Osteocyte (in vitro differentiated cells): ENCODE measurements around the gene MIF4GD. TPM values are rescaled to one million over a fixed set of nuclear protein-coding genes. Genes with fewer than 3 reads are reported as not detected.

Experiments used
- DNase-seq: peaks from one replicate; pipeline ENCODE4 v3.0.0; 2021; ENCODE audit warnings: mixed read lengths; ENCODE audit not compliant: unreplicated experiment; ENCODE audit errors: extremely low spot score
- H3K27ac Mint-ChIP-seq: one replicate; pipeline ENCODE4 v1.8.0; 2021; ENCODE audit warnings: mild to moderate bottlenecking, mixed read lengths; ENCODE audit not compliant: unreplicated experiment
- H3K27me3 Mint-ChIP-seq: one replicate; pipeline ENCODE4 v1.8.0; 2021; ENCODE audit warnings: mixed read lengths; ENCODE audit not compliant: unreplicated experiment
- H3K36me3 Mint-ChIP-seq: one replicate; pipeline ENCODE4 v1.8.0; 2021; ENCODE audit warnings: mixed read lengths; ENCODE audit not compliant: unreplicated experiment
- H3K4me1 Mint-ChIP-seq: one replicate; pipeline ENCODE4 v1.8.0; 2021; ENCODE audit warnings: mixed read lengths; ENCODE audit not compliant: unreplicated experiment
- H3K4me3 Mint-ChIP-seq: one replicate; pipeline ENCODE4 v1.8.0; 2021; ENCODE audit warnings: mild to moderate bottlenecking, moderate library complexity, mixed read lengths; ENCODE audit not compliant: unreplicated experiment
- H3K9me3 Mint-ChIP-seq: one replicate; pipeline ENCODE4 v1.8.0; 2021; ENCODE audit warnings: mixed read lengths; ENCODE audit not compliant: unreplicated experiment
- CTCF ChIP-seq: fragments of 200-600 bp; sonication (generic); IDR thresholded peaks from 2 replicates; pipeline ENCODE4 v1.5.0; 2021; ENCODE audit warnings: antibody characterized with exemption, mild to moderate bottlenecking, moderate library complexity
- total RNA-seq: library from RNA; stranded (reverse); gene quantifications from 2 replicates; pipeline ENCODE4 v1.2.1, GENCODE V29; 2021

Gene MIF4GD
- total RNA-seq, 1 donor from 2014 or later: 25.4 TPM

- peaks cover 26% of the 10 kb centered on the region for H3K4me1 Mint-ChIP-seq
- peaks cover 13% of the 10 kb centered on the region for H3K36me3 Mint-ChIP-seq
- no peak overlapping the region for H3K4me3 Mint-ChIP-seq
- H3K9me3 Mint-ChIP-seq: no peaks in the 10 kb centered on the region
- TF ChIP-seq CTCF: no peak
- no peak for DNase-seq
- no peak overlapping the region for H3K27ac Mint-ChIP-seq
- no peaks in the 10 kb centered on the region for H3K27me3 Mint-ChIP-seq
These were observed 4.5 kb downstream of the MIF4GD start for GRCh38 chr17:75266316-75267152.

GRCh38 chr17:75265614-75266315 lies 5.3 kb downstream of the MIF4GD start:
- H3K9me3 Mint-ChIP-seq: no peaks in the 10 kb centered on the region
- DNase-seq: no peak
- H3K36me3 Mint-ChIP-seq: peaks cover 13% of the 10 kb centered on the region
- H3K27me3 Mint-ChIP-seq: no peaks in the 10 kb centered on the region
- TF ChIP-seq CTCF: no peak
- H3K4me3 Mint-ChIP-seq: no peak overlapping the region
- H3K4me1 Mint-ChIP-seq: peaks cover 30% of the 10 kb centered on the region
- H3K27ac Mint-ChIP-seq: no peak overlapping the region

- Mint-ChIP-seq H3K4me3 (peak overlapping the region; percentile 99), H3K27me3 (no peaks in the 10 kb centered on the region), H3K4me1 (peaks cover 35% of the 10 kb centered on the region), H3K36me3 (peaks cover 16% of the 10 kb centered on the region), H3K9me3 (no peaks in the 10 kb centered on the region), H3K27ac (no peak overlapping the region)
- DNase-seq: no peak
- no peak for TF ChIP-seq CTCF
These were observed 8.0 kb downstream of the MIF4GD start for GRCh38 chr17:75263055-75263454.

GRCh38 chr17:75262112-75262606 lies 8.9 kb downstream of the MIF4GD start:
- Mint-ChIP-seq H3K9me3 (no peaks in the 10 kb centered on the region), H3K4me3 (peak overlapping the region; percentile 99), H3K36me3 (peaks cover 16% of the 10 kb centered on the region), H3K27me3 (no peaks in the 10 kb centered on the region), H3K4me1 (peaks cover 38% of the 10 kb centered on the region), H3K27ac (peak overlapping the region; percentile 100)
- DNase-seq: no peak
- no peak for TF ChIP-seq CTCF
